IMR-90 (cell line): ENCODE measurements around the gene TNFRSF25. TPM values are rescaled to one million over a fixed set of nuclear protein-coding genes. Genes with fewer than 3 reads are reported as not detected.
A peak's percentile ranks its signal among the peaks of the same experiment; 100 is the strongest.

ENCODE experiments used
- ATAC-seq: fragments of 200-7000 bp; cut with Tn5 transposase; 2 replicates; pipeline ENCODE4 v1.9.1; 2020; ENCODE audit warnings: low read depth, mild to moderate bottlenecking, moderate library complexity
- BruUV-seq: library from RNA; stranded (reverse); fragments of 400-500 nt; replicated peaks from 2 replicates; lab custom pipeline; 2021; lab: Mats Ljungman, UMichigan
- CTCF ChIA-PET: fragments of 300-600 bp; formaldehyde crosslinking; extraction: SDS; loops from one replicate; lab custom pipeline; 2021; ENCODE audit warnings: antibody characterized with exemption; lab: Yijun Ruan, JAX
- POLR2A ChIA-PET: fragments of 300-600 bp; sonication (Branson Sonifier 250); formaldehyde crosslinking; loops from one replicate; lab custom pipeline; 2022; ENCODE audit warnings: antibody characterized with exemption; ENCODE audit not compliant: unreplicated experiment; lab: Charles Lee
- DNase-seq: peaks from one replicate; pipeline ENCODE4 v3.0.0; 2013
- H2AFZ ChIP-seq: replicated peaks from 2 replicates; pipeline ENCODE3; 2013; ENCODE audit warnings: low read length, mild to moderate bottlenecking; ENCODE audit not compliant: poor library complexity
- H2AK5ac ChIP-seq: 2 replicates; pipeline ENCODE4 v1.6.1; 2013; ENCODE audit warnings: low read depth, low read length, inconsistent platforms
- H2AK9ac ChIP-seq: replicated peaks from 2 replicates; pipeline ENCODE3; 2013; ENCODE audit warnings: mild to moderate bottlenecking, low read depth, low read length, moderate library complexity; ENCODE audit not compliant: poor library complexity
- H2BK120ac ChIP-seq: 2 replicates; pipeline ENCODE4 v1.6.1; 2013; ENCODE audit warnings: low read depth, low read length, inconsistent platforms
- H2BK15ac ChIP-seq: 3 replicates; pipeline ENCODE4 v1.6.1; 2013; ENCODE audit warnings: low read depth, low read length, inconsistent platforms
- H2BK20ac ChIP-seq: 2 replicates; pipeline ENCODE4 v1.6.1; 2013; ENCODE audit warnings: low read depth, mild to moderate bottlenecking, inconsistent platforms, low read length, moderate library complexity
- H2BK5ac ChIP-seq: 2 replicates; pipeline ENCODE4 v1.6.1; 2013; ENCODE audit warnings: mild to moderate bottlenecking, low read depth, low read length, inconsistent platforms; ENCODE audit not compliant: poor library complexity, severe bottlenecking
- H3K14ac ChIP-seq: replicated peaks from 2 replicates; pipeline ENCODE4 v1.6.1; 2013; ENCODE audit warnings: low read depth, low read length, inconsistent platforms
- H3K18ac ChIP-seq: 2 replicates; pipeline ENCODE4 v1.6.1; 2013; ENCODE audit warnings: low read depth, low read length, control low read depth
- H3K23ac ChIP-seq: 2 replicates; pipeline ENCODE4 v1.6.1; 2013; ENCODE audit warnings: low read depth, low read length, inconsistent platforms
- H3K27ac ChIP-seq: 2 replicates; pipeline ENCODE4 v1.5.1; 2013; ENCODE audit warnings: mild to moderate bottlenecking, control low read depth, low read length; ENCODE audit not compliant: insufficient read depth
- H3K27me3 ChIP-seq: 2 replicates; pipeline ENCODE4 v1.6.1; 2013; ENCODE audit warnings: low read length; ENCODE audit not compliant: control insufficient read depth, insufficient read depth
- H3K36me3 ChIP-seq: 2 replicates; pipeline ENCODE4 v1.6.1; 2013; ENCODE audit warnings: low read length, mixed read lengths; ENCODE audit not compliant: control insufficient read depth, insufficient read depth
- H3K4ac ChIP-seq: 2 replicates; pipeline ENCODE4 v1.6.1; 2013; ENCODE audit warnings: low read depth, low read length, inconsistent platforms
- H3K4me1 ChIP-seq: 2 replicates; pipeline ENCODE4 v1.6.1; 2013; ENCODE audit warnings: low read length, mixed read lengths; ENCODE audit not compliant: control insufficient read depth, insufficient read depth
- H3K4me2 ChIP-seq: 2 replicates; pipeline ENCODE4 v1.6.1; 2013; ENCODE audit warnings: low read depth, mild to moderate bottlenecking, control low read depth, low read length, moderate library complexity
- H3K4me3 ChIP-seq: 2 replicates; pipeline ENCODE4 v1.5.1; 2013; ENCODE audit warnings: low read depth, mild to moderate bottlenecking, control low read depth, low read length, moderate library complexity; ENCODE audit not compliant: insufficient read depth
- H3K56ac ChIP-seq: 2 replicates; pipeline ENCODE4 v1.6.1; 2013; ENCODE audit warnings: low read length, inconsistent platforms; ENCODE audit not compliant: insufficient read depth; ENCODE audit errors: extremely low read depth
- H3K79me1 ChIP-seq, 2 experiments: 2 replicates each; pipeline ENCODE4 v1.6.1; 2013; ENCODE audit warnings: low read length in 2 of 2, inconsistent platforms in 1 of 2, low read depth in 1 of 2
- H3K9ac ChIP-seq: 2 replicates; pipeline ENCODE4 v1.6.1; 2013; ENCODE audit warnings: low read depth, low read length, control low read depth
- H3K9me1 ChIP-seq: 2 replicates; pipeline ENCODE4 v1.6.1; 2013; ENCODE audit warnings: low read length, inconsistent platforms; ENCODE audit not compliant: insufficient read depth
- H3K9me3 ChIP-seq: 2 replicates; pipeline ENCODE4 v1.6.1; 2013; ENCODE audit warnings: low read length; ENCODE audit not compliant: control insufficient read depth, insufficient read depth
- H4K20me1 ChIP-seq: 2 replicates; pipeline ENCODE4 v1.6.1; 2013; ENCODE audit warnings: low read length, inconsistent platforms; ENCODE audit not compliant: insufficient read depth
- H4K5ac ChIP-seq: 2 replicates; pipeline ENCODE4 v1.6.1; 2013; ENCODE audit warnings: mild to moderate bottlenecking, low read depth, low read length, control low read depth
- H4K8ac ChIP-seq, 2 experiments: 2 replicates each; pipeline ENCODE4 v1.6.1; 2013; ENCODE audit warnings: low read depth in 2 of 2, low read length in 2 of 2, control low read depth in 1 of 2, inconsistent platforms in 1 of 2
- H4K91ac ChIP-seq: 2 replicates; pipeline ENCODE4 v1.6.1; 2013; ENCODE audit warnings: low read depth, low read length, inconsistent platforms; ENCODE audit not compliant: insufficient read depth
- MAFK ChIP-seq: IDR thresholded peaks from 2 replicates; pipeline ENCODE4 v1.6.1; 2012; ENCODE audit warnings: low read depth, low read length, improper control_type of control experiment
- RCOR1 ChIP-seq: IDR thresholded peaks from 2 replicates; pipeline ENCODE4 v1.6.1; 2012; ENCODE audit warnings: mild to moderate bottlenecking, low read length, improper control_type of control experiment; ENCODE audit not compliant: insufficient replicate concordance
- WGBS, 2 experiments: methylation state at CpG; one replicate each; pipeline versions ENCODE4 v1.1.5 to v1.1.7; 2013; ENCODE audit warnings: missing lambda C conversion rate in 2 of 2; ENCODE audit not compliant: insufficient read length in 1 of 2; ENCODE audit errors: extremely low coverage in 2 of 2; 5-methylcytosine and 5-hydroxymethylcytosine counted together
- dilution Hi-C: fragments of 300-500 bp; cut with HindIII; formaldehyde crosslinking; loops from one replicate; pipeline ENCODE4 v1.14.3; 2018; ENCODE audit warnings: low sequenced_read_pairs; ENCODE audit not compliant: unreplicated experiment
- in situ Hi-C: fragments of 300-500 bp; cut with MboI; formaldehyde crosslinking; loops from 3 replicates; pipeline ENCODE4 v1.14.3; 2019; ENCODE audit warnings: low sequenced_read_pairs, inconsistent platforms, mixed read lengths
- intact Hi-C: fragments of 100-400 bp; cut with micrococcal nuclease; formaldehyde crosslinking; loops from 2 replicates; pipeline ENCODE4 v1.10.0; 2022
- polyA plus RNA-seq, 3 experiments: library from polyadenylated mRNA; depleted of rRNA; stranded (reverse); fragments of >200 nt; gene quantifications; 2 replicates each; pipeline ENCODE4 v1.2.3, GENCODE V29; 2012; ENCODE audit warnings: low replicate concordance in 1 of 3
- total RNA-seq: library from RNA; depleted of rRNA; stranded (reverse); fragments of >200 nt; gene quantifications from 2 replicates; pipeline ENCODE4 v1.2.3, GENCODE V29; 2012

TNFRSF25 gene
- total and polyA plus RNA-seq, 2 of the 4 experiments (the other 2 are of a cell fraction), result 1.3 to 11.2 TPM

DNA sequence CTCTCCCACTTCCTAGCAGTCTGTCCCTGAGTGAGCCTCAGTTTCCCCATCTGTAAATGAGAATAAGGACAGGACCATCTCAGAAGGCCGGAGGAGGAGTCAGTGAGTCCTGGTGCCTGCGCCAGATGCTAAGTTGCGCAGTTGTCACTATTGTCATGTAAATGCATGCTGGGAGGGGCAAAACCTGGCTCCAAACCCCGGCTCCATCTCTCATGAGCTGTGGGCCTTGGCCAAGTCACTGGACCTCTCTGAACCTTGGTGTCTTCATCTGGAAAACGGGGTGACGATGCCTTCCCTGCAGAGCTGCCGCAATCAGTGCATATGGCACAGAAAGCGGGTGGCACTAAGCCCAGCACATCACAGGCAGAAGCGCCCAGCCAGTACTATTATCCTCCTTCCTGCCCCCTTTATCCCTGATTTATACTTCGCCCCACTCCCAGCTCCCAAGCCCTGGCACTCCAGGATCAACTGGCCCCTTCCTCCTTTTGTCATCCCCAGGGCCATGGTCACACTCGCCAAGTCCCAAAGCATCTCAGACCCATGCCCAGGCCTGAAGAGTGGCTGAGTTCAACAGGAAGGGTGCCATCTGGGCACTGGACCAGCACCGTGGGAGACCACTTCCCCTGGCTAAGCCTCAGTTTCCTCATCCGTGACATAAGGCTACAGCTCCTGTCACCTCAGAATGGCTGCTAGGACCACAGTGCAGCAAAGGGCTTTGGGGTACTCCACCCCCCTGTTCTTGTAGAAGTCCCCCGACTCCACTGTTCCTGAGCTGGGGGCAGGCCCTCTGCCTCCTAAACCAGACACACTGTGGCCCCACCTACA lies 29.8 kb upstream of the TNFRSF25 start:
- no peak overlapping the region; the same call in 1 of the 2 replicates for H2BK20ac ChIP-seq
- H4K5ac ChIP-seq, result no peak overlapping the region
- no peak overlapping the region; the same call in 1 of the 2 replicates for H3K4ac ChIP-seq
- no peak overlapping the region for H3K18ac ChIP-seq
- ChIA-PET POLR2A (no interaction called here), CTCF (no interaction called here)
- H3K23ac ChIP-seq, result no peak overlapping the region
- no peaks in the 10 kb centered on the region for H4K20me1 ChIP-seq
- 87% methylated on average over 10 of the region's 14 CpGs; no CpG with 5 or more reads in 1 of the 2 experiments for WGBS, 2 experiments
- no peak overlapping the region for H4K8ac ChIP-seq
- DNase-seq (no peak), ATAC-seq (no peak)
- H3K9me3 ChIP-seq, result no peaks in the 10 kb centered on the region
- peaks cover 19% of the 10 kb centered on the region for H3K4me1 ChIP-seq
- peak overlapping the region; percentile 88 for H2AK9ac ChIP-seq
- no peak overlapping the region for H3K14ac ChIP-seq
- no peak overlapping the region for H2BK15ac ChIP-seq
- H3K79me1 ChIP-seq, result peaks cover 0 to 8% of the 10 kb centered on the region in 2 experiments; a peak in 1 of 4 replicates
- H3K27me3 ChIP-seq, result peaks cover 2% of the 10 kb centered on the region; the same call in 1 of the 2 replicates
- in situ Hi-C loops, result loop anchor here (10.0 kb wide), 1 partner anchor 149 kb away; no protein-coding TSS in a partner anchor
- H2AK5ac ChIP-seq, result peak overlapping the region; percentile 31; the same call in 1 of the 2 replicates
- intact Hi-C loops, result no loop called here
- no peak overlapping the region for H3K4me3 ChIP-seq
- H3K36me3 ChIP-seq, result no peaks in the 10 kb centered on the region
- TF ChIP-seq RCOR1 (no peak), MAFK (no peak)
- dilution Hi-C loops, result no loop called here
- H2AFZ ChIP-seq, result peak overlapping the region; percentile 15
- no peak overlapping the region for H3K9ac ChIP-seq
- H3K4me2 ChIP-seq, result no peak overlapping the region; the same call in 1 of the 2 replicates
- no peak overlapping the region for H4K91ac ChIP-seq
- H3K56ac ChIP-seq, result no peak overlapping the region
- 0 out of 2 replicates have a peak, but pooled peaks cover 2% of the 10 kb centered on the region for H3K9me1 ChIP-seq
- no peak overlapping the region for H2BK5ac ChIP-seq
- no peak overlapping the region for H3K27ac ChIP-seq
- no TSS peak for BruUV-seq
- H2BK120ac ChIP-seq, result no peak overlapping the region
